ENCODE results near the gene ARIH2. TPM values are rescaled to one million over a fixed set of nuclear protein-coding genes. Genes with fewer than 3 reads are reported as not detected.

Gene ARIH2
- total and polyA plus RNA-seq, 9 of the 15 experiments (the other 6 are each of a cell fraction or from before 2014, with no cell fraction given): 27.0 to 120 (median 108) TPM

GRCh38 chr3:49007068-49007770, 88.6 kb downstream of the ARIH2 start, which contains the start of gene WDR6 (continued):
- peak; percentile 79 for TF ChIP-seq HDAC2 (IDR thresholded peaks at IDR 0.05)
- TF ChIP-seq, protein P1, sequence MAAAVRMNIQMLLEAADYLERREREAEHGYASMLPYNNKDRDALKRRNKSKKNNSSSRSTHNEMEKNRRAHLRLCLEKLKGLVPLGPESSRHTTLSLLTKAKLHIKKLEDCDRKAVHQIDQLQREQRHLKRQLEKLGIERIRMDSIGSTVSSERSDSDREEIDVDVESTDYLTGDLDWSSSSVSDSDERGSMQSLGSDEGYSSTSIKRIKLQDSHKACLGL (CRISPR knock-in tag; IDR thresholded peaks at IDR 0.05; ENCODE audit: borderline replicate concordance, poor library complexity, severe bottlenecking): no peak
- TF ChIP-seq CTBP1 (IDR thresholded peaks at IDR 0.05; ENCODE audit: borderline replicate concordance): peak; percentile 91
- TF ChIP-seq IRF1 (CRISPR knock-in tag; IDR thresholded peaks at IDR 0.05; ENCODE audit: borderline replicate concordance): no peak
- peak; percentile 79; the same call in 1 of the 2 replicates for TF ChIP-seq SMARCC2 (IDR thresholded peaks at IDR 0.05; ENCODE audit: low read depth)
- TF ChIP-seq, protein P2, sequence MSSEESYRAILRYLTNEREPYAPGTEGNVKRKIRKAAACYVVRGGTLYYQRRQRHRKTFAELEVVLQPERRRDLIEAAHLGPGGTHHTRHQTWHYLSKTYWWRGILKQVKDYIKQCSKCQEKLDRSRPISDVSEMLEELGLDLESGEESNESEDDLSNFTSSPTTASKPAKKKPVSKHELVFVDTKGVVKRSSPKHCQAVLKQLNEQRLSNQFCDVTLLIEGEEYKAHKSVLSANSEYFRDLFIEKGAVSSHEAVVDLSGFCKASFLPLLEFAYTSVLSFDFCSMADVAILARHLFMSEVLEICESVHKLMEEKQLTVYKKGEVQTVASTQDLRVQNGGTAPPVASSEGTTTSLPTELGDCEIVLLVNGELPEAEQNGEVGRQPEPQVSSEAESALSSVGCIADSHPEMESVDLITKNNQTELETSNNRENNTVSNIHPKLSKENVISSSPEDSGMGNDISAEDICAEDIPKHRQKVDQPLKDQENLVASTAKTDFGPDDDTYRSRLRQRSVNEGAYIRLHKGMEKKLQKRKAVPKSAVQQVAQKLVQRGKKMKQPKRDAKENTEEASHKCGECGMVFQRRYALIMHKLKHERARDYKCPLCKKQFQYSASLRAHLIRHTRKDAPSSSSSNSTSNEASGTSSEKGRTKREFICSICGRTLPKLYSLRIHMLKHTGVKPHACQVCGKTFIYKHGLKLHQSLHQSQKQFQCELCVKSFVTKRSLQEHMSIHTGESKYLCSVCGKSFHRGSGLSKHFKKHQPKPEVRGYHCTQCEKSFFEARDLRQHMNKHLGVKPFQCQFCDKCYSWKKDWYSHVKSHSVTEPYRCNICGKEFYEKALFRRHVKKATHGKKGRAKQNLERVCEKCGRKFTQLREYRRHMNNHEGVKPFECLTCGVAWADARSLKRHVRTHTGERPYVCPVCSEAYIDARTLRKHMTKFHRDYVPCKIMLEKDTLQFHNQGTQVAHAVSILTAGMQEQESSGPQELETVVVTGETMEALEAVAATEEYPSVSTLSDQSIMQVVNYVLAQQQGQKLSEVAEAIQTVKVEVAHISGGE (CRISPR knock-in tag; IDR thresholded peaks at IDR 0.05): no peak
- TF ChIP-seq ZNF644 (tag; IDR thresholded peaks at IDR 0.05; ENCODE audit: low read depth): no peak
- TF ChIP-seq KDM4B (IDR thresholded peaks at IDR 0.05; ENCODE audit: borderline replicate concordance in 2 of 2, low read depth in 1 of 2): peak in 1 of 2 experiments; percentile 27; a peak in 1 of 4 replicates
- no peak for TF ChIP-seq STAT5B (CRISPR knock-in tag; IDR thresholded peaks at IDR 0.05)
- peak; percentile 29 for TF ChIP-seq CCNT2 (IDR thresholded peaks at IDR 0.05; ENCODE audit: borderline replicate concordance, extremely low read depth, insufficient read length, low read depth, low read length)
- TF ChIP-seq BRD9 (IDR thresholded peaks at IDR 0.05; ENCODE audit: low read depth, partially characterized antibody): peak; percentile 87
- peak; percentile 52; the same call in 1 of the 2 replicates for TF ChIP-seq ZBTB9 (CRISPR knock-in tag; IDR thresholded peaks at IDR 0.05)
- peak; percentile 69 for TF ChIP-seq BRD4 (IDR thresholded peaks at IDR 0.05)
- TF ChIP-seq ZHX1 (conservative IDR thresholded peaks at IDR 0.05; ENCODE audit: low read length): no peak; the same call in 1 of the 2 replicates
- TF ChIP-seq TOE1 (IDR thresholded peaks at IDR 0.05; ENCODE audit: borderline replicate concordance): peak; percentile 81; the same call in 1 of the 2 replicates
- no peak for TF ChIP-seq TOE1 (CRISPR knock-in tag; IDR thresholded peaks at IDR 0.05; ENCODE audit: borderline replicate concordance, low read depth)
- TF ChIP-seq HLTF (IDR thresholded peaks at IDR 0.05): 0 out of 2 replicates have a peak, but pooled peaks have one; percentile 46
